ENCODE measurements around the gene ALG12.
"Not testable (repeated sequence)": the region's sequence is repeated elsewhere in the genome, so short reads cannot be mapped to it uniquely, and the experiment has no call there.

Gene ALG12

DNA sequence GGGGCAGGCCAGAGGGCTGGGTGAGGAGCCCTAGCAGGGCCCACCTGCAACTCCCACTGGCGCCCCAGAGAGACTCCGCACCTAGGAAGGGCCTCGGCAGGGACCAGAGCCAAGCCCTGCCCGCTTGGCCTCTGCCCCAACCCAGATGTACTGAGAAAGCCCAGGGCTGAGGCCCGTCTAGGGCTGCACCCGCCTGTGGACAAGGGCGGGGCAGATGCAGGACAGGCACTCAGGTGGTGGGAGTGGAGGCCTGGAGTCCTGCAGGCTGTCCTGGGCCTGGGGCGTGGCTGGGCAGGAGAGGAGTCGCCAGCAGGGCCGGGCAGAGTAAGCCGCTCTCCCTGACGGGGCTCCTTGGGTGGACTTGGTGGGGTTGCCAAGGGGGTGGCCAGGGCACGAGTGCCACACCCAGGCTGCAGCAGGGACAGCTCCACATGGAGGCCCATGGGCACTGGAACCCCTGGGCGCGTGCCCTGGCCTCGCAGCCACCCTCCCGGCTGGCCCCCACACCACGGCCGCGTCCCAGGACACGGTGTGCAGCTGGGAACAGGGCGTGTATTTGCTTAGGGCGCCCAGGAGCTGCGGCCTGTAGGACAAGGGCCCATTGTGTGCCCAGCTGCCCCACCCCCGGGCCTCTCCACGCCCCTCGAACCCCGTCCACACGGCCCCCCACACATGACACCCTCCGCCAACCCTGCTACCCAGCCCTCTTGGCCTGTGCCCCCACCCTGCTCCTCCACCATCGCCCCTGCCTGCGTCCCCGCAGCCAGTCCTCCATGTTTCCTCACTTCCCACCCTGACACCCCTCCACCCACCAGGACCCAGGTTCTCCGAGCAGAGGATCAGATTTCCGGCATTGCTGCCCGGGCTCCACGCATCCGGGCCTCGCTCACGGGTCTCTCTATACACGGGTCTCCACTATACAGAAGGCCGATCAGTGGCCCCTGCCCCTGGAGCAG lies 31.0 kb upstream of the ALG12 start:
- no peak for DNase-seq (ENCODE audit: low read depth)
- no peak overlapping the region for H3K4me3 ChIP-seq (ENCODE audit: low read depth, low read length)

DNA sequence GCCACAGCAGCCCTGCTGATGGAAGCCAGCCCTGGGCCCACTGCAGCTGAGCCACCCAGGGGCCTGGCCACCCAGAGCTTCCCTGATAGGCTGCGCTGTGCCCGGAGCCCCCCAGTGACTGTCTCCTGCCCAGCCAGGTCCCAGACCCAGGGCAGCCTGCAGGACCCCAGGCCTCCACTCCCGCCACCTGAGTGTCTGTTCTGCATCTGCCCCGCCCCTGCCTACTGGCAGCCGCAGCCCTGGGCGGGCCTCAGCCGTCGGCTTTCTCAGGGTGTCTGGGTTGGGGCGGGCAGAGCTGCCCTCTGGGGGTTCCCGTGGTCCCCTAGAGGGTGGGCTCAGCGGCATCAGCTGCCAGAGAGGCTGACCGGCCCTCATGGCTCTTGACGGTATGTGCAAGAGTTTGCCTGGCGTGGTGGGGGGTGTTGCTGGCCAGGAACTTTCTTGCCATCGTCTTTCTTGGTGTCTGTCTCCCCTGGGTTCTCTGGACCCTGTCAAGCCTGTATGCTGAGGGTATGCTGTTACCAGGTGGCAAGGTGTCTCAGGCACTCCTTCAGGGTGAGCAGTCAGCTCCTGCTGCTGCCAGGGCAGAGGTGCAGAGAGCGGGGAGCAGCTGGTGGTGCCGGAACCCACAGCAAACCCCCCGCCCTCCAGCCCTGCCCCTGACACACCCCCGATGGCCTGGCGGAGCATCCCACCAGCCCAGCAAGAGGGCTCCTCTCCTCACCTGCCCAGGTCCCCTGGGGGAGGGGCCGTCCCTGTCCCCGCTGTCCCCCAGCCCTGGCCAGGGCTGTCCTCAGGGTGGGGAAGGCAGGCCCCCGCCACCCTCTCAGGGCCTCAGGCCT lies 30.1 kb upstream of the ALG12 start:
- DNase-seq (ENCODE audit: low read depth), result no peak
- no peak overlapping the region for H3K4me3 ChIP-seq (ENCODE audit: low read depth, low read length)

DNA sequence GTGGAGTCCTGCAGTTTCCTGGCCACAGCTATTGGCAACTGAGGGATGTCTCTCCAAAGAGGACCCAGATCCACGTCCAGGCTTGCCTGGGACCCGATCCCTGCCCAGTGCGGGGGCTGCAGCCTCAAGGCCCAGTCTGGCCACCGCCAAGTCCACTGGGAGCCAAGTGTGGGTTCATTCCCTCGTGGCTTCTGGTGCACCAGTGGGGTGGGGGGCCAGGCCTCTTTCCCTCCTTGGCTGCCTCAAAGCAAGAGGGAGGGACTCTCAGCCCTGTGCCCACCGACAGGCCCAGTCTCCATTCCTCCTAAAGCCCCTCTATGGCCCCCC lies 29.0 kb upstream of the ALG12 start:
- no peak for DNase-seq (ENCODE audit: low read depth)
- H3K4me3 ChIP-seq (ENCODE audit: low read depth, low read length), result no peak overlapping the region

DNA sequence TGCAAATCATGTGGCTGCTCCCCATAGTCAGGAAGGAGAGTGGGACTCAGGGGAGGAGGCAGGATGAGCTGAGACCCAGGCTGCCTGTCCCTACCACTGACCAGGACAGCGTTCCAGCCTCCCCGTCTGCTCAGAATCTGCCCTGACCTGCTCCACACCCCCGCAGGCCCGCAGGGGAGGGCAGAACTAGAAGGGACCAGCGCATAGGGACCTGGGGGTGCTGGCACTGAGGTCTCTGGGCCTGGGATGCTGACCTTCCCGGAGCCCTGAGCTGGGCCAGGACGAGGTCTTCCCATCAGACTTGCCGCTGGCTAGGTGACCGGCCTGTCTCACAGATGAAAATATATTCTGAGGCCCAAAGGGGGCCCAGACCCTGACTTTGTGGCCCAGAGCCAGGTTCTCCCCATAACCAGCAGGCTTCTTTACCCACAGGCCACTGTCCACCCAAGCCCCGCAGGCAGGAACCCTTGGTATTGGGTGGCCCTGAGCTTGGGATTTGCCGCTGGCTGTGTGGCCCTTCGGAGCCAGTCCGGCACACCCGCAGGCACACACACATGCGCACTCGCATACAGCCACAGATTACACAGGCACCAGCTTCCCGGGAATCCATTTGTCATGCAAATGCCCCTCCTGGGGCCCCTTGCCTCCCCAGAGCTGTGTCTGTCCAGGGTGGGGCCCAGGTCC lies 28.5 kb upstream of the ALG12 start:
- DNase-seq (ENCODE audit: low read depth), result no peak
- no peak overlapping the region for H3K4me3 ChIP-seq (ENCODE audit: low read depth, low read length)

DNA sequence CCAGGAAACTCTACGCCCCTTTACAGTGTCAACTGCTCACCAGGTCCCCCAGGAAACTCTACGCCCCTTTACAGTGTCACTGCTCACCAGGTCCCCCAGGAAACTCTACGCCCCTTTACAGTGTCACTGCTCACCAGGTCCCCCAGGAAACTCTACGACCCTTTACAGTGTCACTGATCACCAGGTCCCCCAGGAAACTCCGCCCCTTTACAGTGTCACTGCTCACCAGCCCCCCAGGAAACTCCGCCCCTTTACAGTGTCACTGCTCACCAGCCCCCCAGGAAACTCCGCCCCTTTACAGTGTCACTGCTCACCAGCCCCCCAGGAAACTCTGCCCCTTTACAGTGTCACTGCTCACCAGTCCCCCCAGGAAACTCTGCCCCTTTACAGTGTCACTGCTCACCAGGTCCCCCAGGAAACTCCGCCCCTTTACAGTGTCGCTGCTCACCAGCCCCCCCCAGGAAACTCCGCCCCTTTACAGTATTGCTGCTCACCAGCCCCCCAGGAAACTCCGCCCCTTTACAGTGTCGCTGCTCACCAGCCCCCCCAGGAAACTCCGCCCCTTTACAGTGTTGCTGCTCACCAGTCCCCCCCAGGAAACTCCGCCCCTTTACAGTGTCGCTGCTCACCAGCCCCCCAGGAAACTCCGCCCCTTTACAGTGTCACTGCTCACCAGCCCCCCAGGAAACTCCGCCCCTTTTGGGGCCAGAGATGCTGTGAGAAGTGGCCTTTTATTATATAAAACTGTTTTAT lies 27.0 kb upstream of the ALG12 start:
- not testable (repeated sequence) for DNase-seq (ENCODE audit: low read depth)

DNA sequence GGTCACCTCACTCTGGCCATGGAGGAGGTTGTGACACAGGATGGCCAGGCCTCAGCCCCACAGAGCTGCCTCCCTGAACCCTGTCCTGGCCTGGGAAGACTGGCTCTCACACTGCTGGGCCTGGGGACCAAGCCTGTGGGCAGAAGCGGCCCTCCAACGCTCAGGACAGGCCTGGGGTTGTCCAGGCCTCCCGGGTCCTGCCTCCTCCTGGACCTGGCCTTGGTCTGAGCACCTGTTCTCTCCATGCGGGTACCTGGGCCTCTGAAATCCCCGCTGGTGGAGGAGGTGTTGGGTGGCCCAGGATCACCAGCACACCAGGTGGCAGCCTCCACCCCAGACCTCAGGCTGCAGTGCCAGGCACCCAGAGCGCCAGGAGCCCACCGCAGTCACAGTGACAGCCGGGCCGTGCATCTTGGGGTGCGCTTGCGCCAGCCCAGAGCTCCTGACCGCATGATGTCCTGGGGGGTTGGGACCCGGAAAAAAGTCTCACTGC lies 26.2 kb upstream of the ALG12 start:
- DNase-seq (ENCODE audit: low read depth), result no peak
- no peak overlapping the region for H3K4me3 ChIP-seq (ENCODE audit: low read depth, low read length)

More for the DNA sequence above, 27.0 kb upstream of the ALG12 start:
- H3K4me3 ChIP-seq (ENCODE audit: low read depth, low read length), result not testable (repeated sequence)

DNA sequence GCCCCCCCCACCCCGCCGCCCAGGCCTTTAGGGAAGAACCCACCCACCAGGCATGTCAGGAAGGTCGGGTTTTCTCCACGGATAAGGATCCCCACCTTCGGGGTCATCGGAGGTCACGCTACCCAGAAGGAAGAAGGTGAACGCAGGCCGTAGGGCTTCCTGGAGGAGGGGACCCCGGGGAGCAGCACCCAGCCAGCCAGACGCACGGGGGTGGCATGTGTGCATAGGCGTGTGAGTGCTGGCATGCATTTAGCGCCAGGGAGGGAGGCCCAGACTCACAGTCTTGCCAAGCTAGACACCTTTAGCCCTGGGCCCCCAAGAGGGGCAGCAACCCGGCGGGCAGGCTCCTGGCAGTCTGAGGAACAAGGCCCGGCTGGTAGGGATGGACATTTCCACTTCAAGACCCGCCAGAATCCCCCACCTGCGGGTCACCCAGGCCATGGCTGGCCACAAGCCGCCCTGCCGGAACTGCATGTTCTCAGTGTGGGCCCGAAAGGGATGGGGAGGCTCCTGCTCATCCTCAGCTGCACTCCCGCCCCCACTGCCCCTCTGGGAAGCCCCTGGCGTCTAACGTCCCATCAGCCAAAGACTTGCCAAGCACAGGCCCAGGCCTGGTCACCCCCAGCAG lies 25.6 kb upstream of the ALG12 start:
- DNase-seq (ENCODE audit: low read depth), result no peak
- H3K4me3 ChIP-seq (ENCODE audit: low read depth, low read length), result no peak overlapping the region

DNA sequence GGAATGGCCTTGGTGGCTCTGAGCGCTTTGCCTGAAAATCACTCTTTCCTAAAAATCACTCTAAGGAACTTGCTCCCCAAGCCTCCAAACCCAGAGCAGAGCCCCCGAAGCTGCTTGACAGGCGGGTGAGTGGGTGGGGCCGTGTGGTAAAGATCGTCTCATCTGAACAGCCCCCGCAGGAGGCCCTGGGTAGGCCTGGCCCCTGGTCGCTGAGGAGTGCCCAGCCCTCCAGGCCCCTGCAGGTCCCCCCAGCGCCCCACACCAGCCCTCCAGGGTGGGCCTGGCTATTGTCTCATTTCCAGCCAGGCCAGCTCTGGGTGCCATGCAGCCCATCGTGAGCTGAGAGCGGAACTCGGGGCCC lies 25.1 kb upstream of the ALG12 start:
- no peak for DNase-seq (ENCODE audit: low read depth)
- no peak overlapping the region for H3K4me3 ChIP-seq (ENCODE audit: low read depth, low read length)

DNA sequence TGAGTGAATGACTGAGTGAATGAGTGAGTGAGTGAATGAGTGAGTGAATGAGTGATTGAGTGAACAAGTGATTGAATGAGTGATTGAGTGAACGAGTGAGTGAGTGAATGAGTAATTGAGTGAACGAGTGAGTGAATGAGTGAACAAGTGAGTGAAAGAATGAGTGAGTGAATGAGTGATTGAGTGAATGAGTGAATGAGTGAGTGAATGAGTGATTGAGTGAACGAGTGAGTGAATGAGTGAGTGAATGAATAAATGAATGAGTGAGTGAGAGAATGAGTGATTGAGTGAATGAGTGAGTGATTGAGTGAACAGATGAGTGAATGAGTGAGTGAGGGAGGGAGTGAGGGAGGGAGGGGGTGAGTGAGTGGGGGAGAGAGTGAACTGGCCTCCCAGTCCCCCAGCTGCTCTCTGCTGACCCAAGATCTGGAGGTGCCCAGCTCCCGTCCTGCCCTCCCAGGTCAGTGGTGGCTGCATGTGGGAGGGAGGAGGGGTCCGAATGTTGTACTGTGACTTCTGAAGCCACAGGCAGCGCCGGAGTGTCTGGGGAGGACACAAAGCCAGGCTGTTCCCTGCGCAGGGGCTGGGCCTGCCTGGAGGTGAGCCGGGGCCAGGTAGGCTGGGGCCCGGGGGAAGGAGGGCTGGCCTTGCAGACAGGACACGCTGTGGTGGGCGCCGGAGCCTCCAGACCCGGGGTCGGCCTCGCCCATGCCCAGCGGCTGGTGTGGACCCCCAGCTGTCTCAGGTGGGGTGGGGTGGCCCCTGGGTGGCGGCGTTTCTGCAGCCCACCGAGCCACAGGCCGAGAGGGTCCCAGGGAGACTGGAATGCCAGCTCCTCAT lies 24.5 kb upstream of the ALG12 start:
- no peak for DNase-seq (ENCODE audit: low read depth)
- H3K4me3 ChIP-seq (ENCODE audit: low read depth, low read length), result no peak overlapping the region

DNA sequence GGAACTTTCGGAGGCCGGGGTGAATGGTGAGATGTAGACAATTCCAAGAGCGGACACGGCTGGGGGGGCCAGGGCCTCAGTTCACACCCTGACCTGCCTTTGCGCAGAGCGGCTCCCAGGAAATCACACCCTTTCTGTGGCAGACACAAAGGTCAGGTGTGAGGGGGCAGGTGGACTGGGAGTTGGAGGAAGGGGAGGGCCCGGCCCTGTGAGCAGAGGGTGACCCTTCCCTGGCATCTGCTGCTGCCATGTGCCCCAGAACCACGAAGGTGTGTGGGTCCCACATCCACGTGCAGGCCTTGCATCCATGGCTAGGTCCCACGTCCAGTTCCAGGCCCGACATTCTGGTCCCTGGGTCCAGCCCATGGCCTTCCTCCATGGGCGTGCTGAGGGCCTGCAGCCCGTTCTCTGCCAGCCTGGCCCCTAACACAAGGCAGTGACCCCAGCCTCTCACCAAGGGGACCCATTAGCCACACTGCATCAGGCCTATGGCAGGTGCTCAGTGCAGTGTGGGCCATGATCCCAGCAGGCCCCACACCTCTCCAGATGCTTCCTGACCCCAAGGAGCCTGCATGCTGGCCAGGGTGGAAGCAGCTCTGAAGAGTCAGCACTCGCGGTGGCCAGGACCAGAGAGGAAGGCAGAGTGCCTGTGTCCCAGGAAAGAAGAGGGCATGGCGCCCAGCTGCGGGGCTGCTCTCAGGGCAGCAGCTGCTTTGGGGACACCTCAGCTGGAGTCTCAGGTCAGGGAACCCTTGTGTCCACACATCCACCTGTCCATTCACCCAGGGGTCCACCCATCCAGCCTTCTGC lies 23.5 kb upstream of the ALG12 start:
- H3K4me3 ChIP-seq (ENCODE audit: low read depth, low read length), result no peak overlapping the region
- no peak for DNase-seq (ENCODE audit: low read depth)

DNA sequence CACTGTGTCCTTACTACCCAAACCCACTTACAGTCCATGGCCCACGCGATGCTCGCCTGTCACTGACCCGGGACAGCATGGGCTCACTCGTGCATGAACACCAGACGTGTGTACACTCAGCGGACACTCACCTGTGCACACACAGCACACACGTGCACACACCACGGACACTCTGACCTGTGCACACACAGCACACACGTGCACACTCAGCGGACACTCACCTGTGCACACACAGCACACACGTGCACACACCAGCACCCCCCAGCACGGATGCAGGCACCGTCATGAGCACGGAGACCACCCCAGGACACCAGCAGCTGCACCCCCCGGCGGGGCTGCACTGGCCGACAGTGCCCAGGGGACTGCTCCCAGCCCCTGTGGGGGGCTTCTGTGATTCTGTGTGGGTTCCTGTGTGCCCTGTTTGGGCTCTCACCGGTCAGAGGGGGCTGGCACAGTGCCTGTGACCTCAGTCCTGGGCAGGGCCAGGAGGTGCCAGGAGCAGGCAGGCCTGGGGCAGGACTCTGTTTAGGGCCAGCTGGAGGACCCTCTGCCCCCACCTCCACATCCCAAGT lies 20.4 kb upstream of the ALG12 start:
- no peak overlapping the region for H3K4me3 ChIP-seq (ENCODE audit: low read depth, low read length)
- DNase-seq (ENCODE audit: low read depth), result no peak

DNA sequence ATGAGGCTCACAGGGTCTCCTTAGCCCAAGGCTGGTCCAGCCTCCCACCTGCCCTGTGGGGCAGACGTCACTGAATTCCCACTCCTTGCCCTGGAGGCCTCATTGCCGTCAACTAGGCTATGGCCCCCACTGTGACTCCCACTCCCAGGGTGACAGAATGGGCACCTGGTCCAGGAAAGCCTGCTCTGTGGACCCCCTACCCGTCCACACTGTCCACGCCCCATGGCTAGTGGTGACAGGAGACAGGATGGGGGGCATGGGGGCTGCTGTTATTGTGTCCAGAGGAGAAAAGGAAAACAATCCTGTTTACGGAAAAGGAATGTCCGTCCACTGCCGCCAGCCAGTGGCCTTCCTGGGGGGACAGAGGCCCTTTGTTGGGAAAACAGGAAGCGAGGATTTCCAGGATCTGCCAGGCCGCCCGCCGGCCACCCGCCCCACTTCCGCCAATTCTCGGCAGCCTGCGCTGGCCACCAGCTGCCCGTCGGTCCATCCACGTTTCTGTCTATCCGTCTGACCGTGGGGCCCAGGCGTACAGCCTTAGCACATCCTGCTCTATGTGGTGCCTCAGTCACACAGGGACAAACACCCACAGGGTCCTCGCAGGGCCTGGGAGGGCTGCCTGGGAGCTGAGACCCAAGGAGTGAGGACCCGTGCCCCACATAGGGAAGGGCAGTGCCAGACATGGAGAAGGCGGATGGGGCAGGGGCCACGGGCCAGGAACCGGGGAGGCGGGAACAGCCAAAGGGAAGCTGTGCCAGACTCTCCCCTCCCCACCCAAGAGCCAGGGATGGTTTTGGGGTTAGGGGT lies 19.7 kb upstream of the ALG12 start:
- H3K4me3 ChIP-seq (ENCODE audit: low read depth, low read length), result no peak overlapping the region
- no peak for DNase-seq (ENCODE audit: low read depth)

DNA sequence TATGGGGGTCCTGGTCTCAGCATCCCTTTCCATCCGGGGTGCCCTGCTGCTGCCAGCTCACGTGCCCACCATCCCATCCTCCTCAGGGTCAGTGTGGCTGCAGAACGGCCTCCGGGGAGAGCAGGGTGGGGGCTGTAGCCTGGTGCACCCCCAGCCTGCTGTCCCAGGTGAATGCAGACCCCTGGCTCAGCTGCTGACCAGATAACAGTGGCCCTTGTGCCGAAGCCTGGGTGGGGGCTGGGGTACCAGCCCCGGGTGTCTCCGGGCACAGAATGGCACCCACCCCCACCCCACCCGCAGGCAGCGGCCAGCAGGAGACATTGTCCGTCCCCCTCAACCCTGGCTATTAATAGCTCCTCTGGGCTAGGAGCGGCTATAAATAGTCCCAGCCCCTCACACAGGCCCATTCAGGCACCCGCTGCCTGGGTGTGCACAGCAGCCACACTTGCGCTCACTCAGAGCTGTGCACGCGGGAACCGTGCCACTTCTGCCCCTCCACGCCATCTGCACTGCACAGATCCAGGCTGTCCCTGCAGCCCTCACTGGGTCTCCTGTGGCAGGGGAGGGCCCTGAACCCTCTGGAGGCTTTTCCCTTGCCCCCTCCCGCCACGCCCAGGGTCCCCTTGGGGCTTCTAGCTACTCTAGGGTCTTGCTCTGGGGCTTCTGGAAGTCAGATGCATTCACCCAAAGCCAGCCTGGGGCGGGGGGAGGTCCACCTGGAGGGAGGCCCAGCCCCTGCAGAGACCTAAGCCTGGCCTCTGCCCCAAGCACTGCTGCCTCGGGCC lies 18.9 kb upstream of the ALG12 start:
- H3K4me3 ChIP-seq (ENCODE audit: low read depth, low read length), result no peak overlapping the region
- DNase-seq (ENCODE audit: low read depth), result no peak

DNA sequence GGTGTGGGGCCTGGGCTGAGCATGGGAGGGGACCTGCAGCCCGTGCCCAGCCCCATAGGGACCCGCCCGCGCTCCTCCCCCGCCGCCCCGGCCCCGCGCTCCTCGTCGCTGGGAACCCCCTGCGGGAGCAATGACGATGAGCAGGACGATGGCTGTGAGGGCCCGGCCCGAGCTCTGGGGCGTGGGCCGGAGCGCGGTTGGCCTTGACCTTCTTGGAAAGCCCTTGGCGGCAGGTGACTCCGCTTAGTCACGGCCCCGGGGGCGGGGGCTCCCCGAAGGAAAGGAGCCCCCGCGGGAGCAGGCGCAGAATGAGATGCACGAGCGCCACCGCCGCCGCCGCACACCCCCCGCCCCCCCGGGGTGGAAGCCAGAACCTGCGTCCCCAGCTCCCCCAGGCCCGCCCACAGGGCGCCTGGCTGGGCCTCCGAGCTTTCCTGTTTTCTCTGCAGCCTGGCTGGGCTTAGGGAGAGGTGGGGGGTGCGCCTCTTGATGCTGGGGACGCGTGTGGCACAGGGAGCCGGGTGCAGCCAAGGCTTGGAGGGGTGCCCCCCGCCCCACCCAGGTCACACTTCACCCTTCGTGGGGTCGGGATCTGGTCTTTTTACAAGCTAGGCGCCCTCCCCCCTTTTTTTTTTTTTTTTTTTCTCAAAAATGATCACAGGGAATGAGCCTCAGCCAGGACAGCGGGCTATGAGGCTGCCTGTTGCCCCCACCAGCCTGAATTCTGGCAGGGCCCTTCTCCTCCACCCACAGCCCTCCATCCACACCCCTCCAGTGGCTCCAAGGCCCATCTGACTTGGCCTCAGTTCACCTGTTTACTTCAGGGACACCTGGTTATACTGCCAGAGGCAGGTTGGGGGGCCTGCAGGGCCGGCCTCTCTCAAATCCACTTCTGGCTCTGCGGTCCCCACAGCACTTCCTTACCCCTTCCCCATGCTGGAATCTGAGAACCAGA lies 18.1 kb upstream of the ALG12 start:
- peak overlapping the region; percentile 23 for H3K4me3 ChIP-seq (ENCODE audit: low read depth, low read length)
- peak; percentile 36 for DNase-seq (ENCODE audit: low read depth)

Data from skeletal muscle cell (primary cell).